ENCODE measurements around the gene FBRSL1.

Gene FBRSL1

GRCh38 chr12:132513458-132514135 lies 23.6 kb downstream of the FBRSL1 start:
- H3K9me3 ChIP-seq (ENCODE audit: control insufficient read depth in 5 of 5, low read length in 5 of 5), result peaks cover 0 to 10% (median 4%) of the 10 kb centered on the region in 5 donors
- H3K36me3 ChIP-seq (ENCODE audit: control insufficient read depth in 5 of 5, insufficient read depth in 5 of 5, low read length in 5 of 5), result peaks cover 0 to 47% (median 20%) of the 10 kb centered on the region in 5 donors
- no peak overlapping the region for H3K4me3 ChIP-seq (ENCODE audit: low read depth in 1 of 5, low read length in 5 of 5)
- no peaks in the 10 kb centered on the region for H3K4me1 ChIP-seq (ENCODE audit: control insufficient read depth in 5 of 5, insufficient read depth in 5 of 5, low read length in 5 of 5)
- H3K9ac ChIP-seq (ENCODE audit: low read length in 5 of 5), result no peak overlapping the region
- no peak overlapping the region for H3K27ac ChIP-seq (ENCODE audit: low read depth, low read length)
- H3K27me3 ChIP-seq (ENCODE audit: control insufficient read depth in 5 of 5, insufficient read depth in 4 of 5, low read length in 5 of 5), result no peaks in the 10 kb centered on the region

- peaks cover 0 to 17% (median 7%) of the 10 kb centered on the region in 5 donors for H3K9me3 ChIP-seq (ENCODE audit: control insufficient read depth in 5 of 5, low read length in 5 of 5)
These were observed 24.4 kb downstream of the FBRSL1 start for GRCh38 chr12:132514216-132514820.

GRCh38 chr12:132514838-132515237 lies 24.9 kb downstream of the FBRSL1 start:
- Histone ChIP-seq H3K4me3 (ENCODE audit: low read depth in 1 of 5, low read length in 5 of 5) (no peak overlapping the region), H3K4me1 (ENCODE audit: control insufficient read depth in 5 of 5, insufficient read depth in 5 of 5, low read length in 5 of 5) (no peaks in the 10 kb centered on the region), H3K27ac (ENCODE audit: low read depth, low read length) (no peak overlapping the region), H3K27me3 (ENCODE audit: control insufficient read depth in 5 of 5, insufficient read depth in 4 of 5, low read length in 5 of 5) (no peaks in the 10 kb centered on the region), H3K9me3 (ENCODE audit: control insufficient read depth in 5 of 5, low read length in 5 of 5) (peaks cover 0 to 18% (median 8%) of the 10 kb centered on the region in 5 donors), H3K9ac (ENCODE audit: low read length in 5 of 5) (no peak overlapping the region), H3K36me3 (ENCODE audit: control insufficient read depth in 5 of 5, insufficient read depth in 5 of 5, low read length in 5 of 5) (peaks cover 0 to 37% (median 18%) of the 10 kb centered on the region in 5 donors)

More at GRCh38 chr12:132514216-132514820, 24.4 kb downstream of the FBRSL1 start:
- H3K27me3 ChIP-seq (ENCODE audit: control insufficient read depth in 5 of 5, insufficient read depth in 4 of 5, low read length in 5 of 5), result no peaks in the 10 kb centered on the region
- no peak overlapping the region for H3K9ac ChIP-seq (ENCODE audit: low read length in 5 of 5)
- no peak overlapping the region for H3K27ac ChIP-seq (ENCODE audit: low read depth, low read length)
- H3K4me3 ChIP-seq (ENCODE audit: low read depth in 1 of 5, low read length in 5 of 5), result no peak overlapping the region
- H3K36me3 ChIP-seq (ENCODE audit: control insufficient read depth in 5 of 5, insufficient read depth in 5 of 5, low read length in 5 of 5), result peaks cover 0 to 42% (median 18%) of the 10 kb centered on the region in 5 donors
- H3K4me1 ChIP-seq (ENCODE audit: control insufficient read depth in 5 of 5, insufficient read depth in 5 of 5, low read length in 5 of 5), result no peaks in the 10 kb centered on the region

- peaks cover 0 to 9% (median 4%) of the 10 kb centered on the region in 5 donors for H3K4me1 ChIP-seq (ENCODE audit: control insufficient read depth in 5 of 5, insufficient read depth in 5 of 5, low read length in 5 of 5)
- H3K9me3 ChIP-seq (ENCODE audit: control insufficient read depth in 5 of 5, low read length in 5 of 5), result peaks cover 0 to 18% (median 8%) of the 10 kb centered on the region in 5 donors
- no peaks in the 10 kb centered on the region for H3K27me3 ChIP-seq (ENCODE audit: control insufficient read depth in 5 of 5, insufficient read depth in 4 of 5, low read length in 5 of 5)
- H3K36me3 ChIP-seq (ENCODE audit: control insufficient read depth in 5 of 5, insufficient read depth in 5 of 5, low read length in 5 of 5), result peaks cover 0 to 23% (median 16%) of the 10 kb centered on the region in 5 donors
- H3K9ac ChIP-seq (ENCODE audit: low read length in 5 of 5), result no peak overlapping the region
- H3K27ac ChIP-seq (ENCODE audit: low read depth, low read length), result no peak overlapping the region
- H3K4me3 ChIP-seq (ENCODE audit: low read depth in 1 of 5, low read length in 5 of 5), result no peak overlapping the region
These were observed 26.4 kb downstream of the FBRSL1 start for GRCh38 chr12:132516095-132517012.

GRCh38 chr12:132517013-132517739 lies 27.2 kb downstream of the FBRSL1 start:
- H3K9ac ChIP-seq (ENCODE audit: low read length in 5 of 5), result no peak overlapping the region

DNA sequence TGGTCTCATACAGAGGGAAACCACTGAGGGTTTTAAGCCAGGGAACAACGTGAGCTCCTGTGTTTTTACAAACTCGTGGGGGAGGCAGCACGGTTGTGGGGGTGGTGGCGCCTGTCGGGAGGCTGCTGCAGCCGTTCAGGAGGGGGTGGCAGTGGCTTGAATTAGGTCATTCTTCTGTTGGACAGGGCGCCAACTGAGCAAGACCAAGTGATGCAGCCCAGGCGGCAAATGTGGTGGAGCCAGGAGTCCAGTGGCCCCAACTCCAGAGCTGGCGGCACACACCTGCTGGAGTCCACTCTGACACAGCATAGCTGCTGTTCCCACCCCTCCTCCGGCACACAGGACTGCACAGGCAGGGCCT lies 27.8 kb downstream of the FBRSL1 start:
- Histone ChIP-seq H3K9me3 (ENCODE audit: control insufficient read depth in 5 of 5, low read length in 5 of 5) (peaks cover 0 to 18% (median 8%) of the 10 kb centered on the region in 5 donors), H3K27ac (ENCODE audit: low read depth, low read length) (no peak overlapping the region), H3K4me1 (ENCODE audit: control insufficient read depth in 5 of 5, insufficient read depth in 5 of 5, low read length in 5 of 5) (peaks cover 0 to 9% (median 4%) of the 10 kb centered on the region in 5 donors), H3K9ac (ENCODE audit: low read length in 5 of 5) (no peak overlapping the region), H3K27me3 (ENCODE audit: control insufficient read depth in 5 of 5, insufficient read depth in 4 of 5, low read length in 5 of 5) (no peaks in the 10 kb centered on the region), H3K4me3 (ENCODE audit: low read depth in 1 of 5, low read length in 5 of 5) (no peak overlapping the region), H3K36me3 (ENCODE audit: control insufficient read depth in 5 of 5, insufficient read depth in 5 of 5, low read length in 5 of 5) (peaks cover 0 to 16% (median 13%) of the 10 kb centered on the region in 5 donors)

More at GRCh38 chr12:132517013-132517739, 27.2 kb downstream of the FBRSL1 start:
- peaks cover 0 to 18% (median 8%) of the 10 kb centered on the region in 5 donors for H3K9me3 ChIP-seq (ENCODE audit: control insufficient read depth in 5 of 5, low read length in 5 of 5)
- peaks cover 0 to 17% (median 16%) of the 10 kb centered on the region in 5 donors for H3K36me3 ChIP-seq (ENCODE audit: control insufficient read depth in 5 of 5, insufficient read depth in 5 of 5, low read length in 5 of 5)
- H3K4me3 ChIP-seq (ENCODE audit: low read depth in 1 of 5, low read length in 5 of 5), result no peak overlapping the region
- no peaks in the 10 kb centered on the region for H3K27me3 ChIP-seq (ENCODE audit: control insufficient read depth in 5 of 5, insufficient read depth in 4 of 5, low read length in 5 of 5)
- H3K4me1 ChIP-seq (ENCODE audit: control insufficient read depth in 5 of 5, insufficient read depth in 5 of 5, low read length in 5 of 5), result peaks cover 0 to 9% (median 4%) of the 10 kb centered on the region in 5 donors
- H3K27ac ChIP-seq (ENCODE audit: low read depth, low read length), result no peak overlapping the region

DNA sequence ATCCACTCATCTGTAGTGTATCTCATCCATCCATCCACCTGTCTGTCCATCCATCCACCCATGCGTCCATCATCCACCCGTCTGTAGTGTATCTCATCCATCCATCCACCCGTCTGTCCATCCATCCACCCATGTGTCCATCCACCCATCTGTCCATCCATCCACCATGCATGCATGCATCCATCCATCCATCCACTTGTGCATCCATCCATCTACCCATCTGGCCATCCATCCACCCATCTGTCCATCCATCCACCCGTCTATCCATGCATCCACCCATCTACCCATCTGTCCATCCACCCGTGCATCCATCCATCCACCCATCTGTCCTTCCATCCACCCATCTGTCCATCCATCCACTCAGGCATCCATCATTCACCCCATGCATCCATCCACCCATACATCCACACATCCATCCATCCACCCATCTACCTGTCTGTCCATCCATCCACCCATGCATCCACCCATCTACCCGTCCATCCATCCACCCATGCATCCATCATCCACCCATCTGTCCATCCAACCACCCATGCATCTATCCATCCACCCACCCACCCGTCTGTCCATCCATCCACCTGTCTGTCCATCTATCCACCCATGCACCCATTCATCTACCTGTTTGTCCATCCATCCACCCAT lies 28.5 kb downstream of the FBRSL1 start:
- H3K4me1 ChIP-seq (ENCODE audit: control insufficient read depth in 5 of 5, insufficient read depth in 5 of 5, low read length in 5 of 5), result peaks cover 0 to 11% (median 5%) of the 10 kb centered on the region in 5 donors
- peaks cover 0 to 18% (median 8%) of the 10 kb centered on the region in 5 donors for H3K9me3 ChIP-seq (ENCODE audit: control insufficient read depth in 5 of 5, low read length in 5 of 5)
- no peak overlapping the region for H3K9ac ChIP-seq (ENCODE audit: low read length in 5 of 5)
- no peaks in the 10 kb centered on the region for H3K27me3 ChIP-seq (ENCODE audit: control insufficient read depth in 5 of 5, insufficient read depth in 4 of 5, low read length in 5 of 5)
- H3K4me3 ChIP-seq (ENCODE audit: low read depth in 1 of 5, low read length in 5 of 5), result no peak overlapping the region
- H3K27ac ChIP-seq (ENCODE audit: low read depth, low read length), result no peak overlapping the region
- H3K36me3 ChIP-seq (ENCODE audit: control insufficient read depth in 5 of 5, insufficient read depth in 5 of 5, low read length in 5 of 5), result peaks cover 0 to 16% (median 13%) of the 10 kb centered on the region in 5 donors

DNA sequence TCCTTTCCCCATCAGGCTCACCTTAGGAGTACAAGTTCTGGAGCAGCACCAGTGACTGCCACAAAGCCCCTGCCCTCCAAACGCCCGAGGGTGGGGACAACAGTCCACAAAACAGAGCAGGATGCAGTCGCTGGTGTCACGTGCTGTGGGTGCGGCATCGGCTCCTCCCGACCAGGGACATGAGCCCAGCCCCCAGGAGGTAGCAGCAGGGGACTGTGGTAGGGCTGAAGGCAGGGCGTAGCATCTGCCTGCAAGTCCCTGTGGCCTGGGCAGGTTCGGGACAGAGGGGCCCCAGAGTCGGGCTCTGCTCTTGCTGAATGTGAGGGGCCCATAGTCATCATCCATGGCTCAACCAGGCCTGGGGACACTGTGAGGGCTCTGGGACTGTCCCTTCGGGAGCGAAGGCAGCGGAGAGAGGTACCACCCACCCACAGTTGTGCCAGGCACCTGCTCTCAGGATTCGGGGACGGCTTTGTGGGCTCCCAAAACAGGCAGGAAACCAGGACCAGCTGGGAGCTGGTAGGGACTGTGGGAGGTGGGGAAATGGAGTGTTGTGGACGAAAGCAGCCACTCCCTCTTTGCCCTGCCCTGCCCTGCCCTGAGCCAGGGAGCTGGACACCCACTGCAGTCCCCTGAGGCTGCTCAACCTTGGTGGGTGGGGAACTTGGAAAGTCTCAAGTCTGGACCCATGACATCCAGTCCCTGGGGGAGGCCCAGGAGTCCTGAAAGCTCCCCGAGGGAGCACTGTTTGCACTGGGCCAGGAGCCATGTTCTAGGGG lies 30.7 kb downstream of the FBRSL1 start:
- Histone ChIP-seq H3K9ac (ENCODE audit: low read length in 5 of 5) (no peak overlapping the region), H3K4me1 (ENCODE audit: control insufficient read depth in 5 of 5, insufficient read depth in 5 of 5, low read length in 5 of 5) (peaks cover 0 to 21% (median 8%) of the 10 kb centered on the region in 5 donors), H3K27me3 (ENCODE audit: control insufficient read depth in 5 of 5, insufficient read depth in 4 of 5, low read length in 5 of 5) (no peaks in the 10 kb centered on the region), H3K4me3 (ENCODE audit: low read depth in 1 of 5, low read length in 5 of 5) (no peak overlapping the region), H3K27ac (ENCODE audit: low read depth, low read length) (no peak overlapping the region), H3K36me3 (ENCODE audit: control insufficient read depth in 5 of 5, insufficient read depth in 5 of 5, low read length in 5 of 5) (peaks cover 0 to 14% (median 11%) of the 10 kb centered on the region in 5 donors), H3K9me3 (ENCODE audit: control insufficient read depth in 5 of 5, low read length in 5 of 5) (peaks cover 0 to 15% (median 8%) of the 10 kb centered on the region in 5 donors)
